Measurements from ENCODE around the gene SPAG9.

Gene SPAG9

GRCh38 chr17:50961282-50962220, 159.1 kb downstream of the SPAG9 start:
- Histone ChIP-seq H3K27ac (ENCODE audit: extremely low read depth, low read depth, low read length) (no peak overlapping the region), H3K4me1 (ENCODE audit: control insufficient read depth, insufficient read depth, low read length) (no peaks in the 10 kb centered on the region), H3K36me3 (ENCODE audit: control insufficient read depth in 2 of 2, insufficient read depth in 1 of 2, low read length in 2 of 2) (peaks cover 24 to 44% of the 10 kb centered on the region in 2 experiments), H3K4me3 (ENCODE audit: low read depth, low read length) (no peak overlapping the region), H3K9me3 (ENCODE audit: control insufficient read depth, insufficient read depth, low read depth, low read length) (no peaks in the 10 kb centered on the region)
- CTCF ChIA-PET: interaction anchor here (1.6 kb wide), 1 partner anchor 99 kb away, joined by 4 read pairs; no protein-coding TSS in a partner anchor
- TF ChIP-seq SCRT2 (tag by site-specific recombination; IDR thresholded peaks at IDR 0.05) (no peak), ZNF692 (tag by site-specific recombination; IDR thresholded peaks at IDR 0.05) (no peak), CTCF (tag by site-specific recombination; IDR thresholded peaks at IDR 0.05) (peak; percentile 10; the same call in 1 of the 2 replicates), ZNF560 (tag by site-specific recombination; IDR thresholded peaks at IDR 0.05; ENCODE audit: borderline replicate concordance) (no peak)
- POLR2A ChIA-PET: no interaction called here

GRCh38 chr17:50959341-50959740, 161.3 kb downstream of the SPAG9 start:
- ChIA-PET POLR2A (interaction anchor here (1.7 kb wide), 1 partner anchor 103 kb away, joined by 3 read pairs; no protein-coding TSS in a partner anchor), CTCF (interaction anchor here (0.9 to 1.1 kb wide), 2 partner anchors 10 to 176 kb away, joined by 4 to 6 read pairs; no protein-coding TSS in a partner anchor)
- TF ChIP-seq TSHZ1 (tag by site-specific recombination; IDR thresholded peaks at IDR 0.05; ENCODE audit: borderline replicate concordance) (no peak), ZNF518A (tag by site-specific recombination; conservative IDR thresholded peaks at IDR 0.05; ENCODE audit: low read depth) (no peak), ZSCAN18 (tag by site-specific recombination; IDR thresholded peaks at IDR 0.05) (no peak), ZNF37A (tag by site-specific recombination; IDR thresholded peaks at IDR 0.05) (no peak), ZNF19 (tag by site-specific recombination; IDR thresholded peaks at IDR 0.05; ENCODE audit: low read depth) (no peak), OSR2 (tag by site-specific recombination; IDR thresholded peaks at IDR 0.05) (no peak), ELK4 (IDR thresholded peaks at IDR 0.05; ENCODE audit: borderline replicate concordance, low read depth, low read length) (no peak)
- Histone ChIP-seq H3K4me1 (ENCODE audit: control insufficient read depth, insufficient read depth, low read length) (no peaks in the 10 kb centered on the region; the same call in 1 of the 2 replicates), H3K27ac (ENCODE audit: extremely low read depth, low read depth, low read length) (no peak overlapping the region), H3K36me3 (ENCODE audit: control insufficient read depth in 2 of 2, insufficient read depth in 1 of 2, low read length in 2 of 2) (peaks cover 8 to 28% of the 10 kb centered on the region in 2 experiments), H3K4me3 (ENCODE audit: low read depth, low read length) (no peak overlapping the region), H3K9me3 (ENCODE audit: control insufficient read depth, insufficient read depth, low read depth, low read length) (no peaks in the 10 kb centered on the region)
